Measurements from ENCODE around the gene POLDIP2. TPM values are rescaled to one million over a fixed set of nuclear protein-coding genes. Genes with fewer than 3 reads are reported as not detected.

The POLDIP2 gene
- total RNA-seq, 1 donor from 2014 or later: 57.2 TPM

GRCh38 chr17:28367641-28368305 lies 10.4 kb upstream of the POLDIP2 start:
- Mint-ChIP-seq H3K9me3 (ENCODE audit: unreplicated experiment) (no peaks in the 10 kb centered on the region), H3K27me3 (ENCODE audit: unreplicated experiment) (peaks cover 9% of the 10 kb centered on the region), H3K36me3 (ENCODE audit: low read depth, unreplicated experiment) (peaks cover 4% of the 10 kb centered on the region), H3K4me3 (ENCODE audit: unreplicated experiment) (no peak overlapping the region), H3K27ac (ENCODE audit: unreplicated experiment) (no peak overlapping the region), H3K4me1 (ENCODE audit: unreplicated experiment) (peaks cover 4% of the 10 kb centered on the region)
- no peak for TF ChIP-seq CTCF (IDR thresholded peaks at IDR 0.05; ENCODE audit: unreplicated experiment)
- no peak for DNase-seq (ENCODE audit: low spot score)

- no peak overlapping the region for H3K27ac Mint-ChIP-seq (ENCODE audit: unreplicated experiment)
- H3K36me3 Mint-ChIP-seq (ENCODE audit: low read depth, unreplicated experiment): peaks cover 4% of the 10 kb centered on the region
- TF ChIP-seq CTCF (IDR thresholded peaks at IDR 0.05; ENCODE audit: unreplicated experiment): no peak
- no peaks in the 10 kb centered on the region for H3K9me3 Mint-ChIP-seq (ENCODE audit: unreplicated experiment)
- DNase-seq (ENCODE audit: low spot score): no peak
- H3K4me3 Mint-ChIP-seq (ENCODE audit: unreplicated experiment): no peak overlapping the region
- peaks cover 3% of the 10 kb centered on the region for H3K4me1 Mint-ChIP-seq (ENCODE audit: unreplicated experiment)
- H3K27me3 Mint-ChIP-seq (ENCODE audit: unreplicated experiment): peaks cover 9% of the 10 kb centered on the region
Observed at GRCh38 chr17:28366605-28367004, 9.3 kb upstream of the POLDIP2 start.

- Mint-ChIP-seq H3K4me3 (ENCODE audit: unreplicated experiment) (no peak overlapping the region), H3K27ac (ENCODE audit: unreplicated experiment) (no peak overlapping the region), H3K9me3 (ENCODE audit: unreplicated experiment) (no peaks in the 10 kb centered on the region), H3K27me3 (ENCODE audit: unreplicated experiment) (peaks cover 6% of the 10 kb centered on the region), H3K36me3 (ENCODE audit: low read depth, unreplicated experiment) (peaks cover 12% of the 10 kb centered on the region), H3K4me1 (ENCODE audit: unreplicated experiment) (no peaks in the 10 kb centered on the region)
- no peak for TF ChIP-seq CTCF (IDR thresholded peaks at IDR 0.05; ENCODE audit: unreplicated experiment)
- DNase-seq (ENCODE audit: low spot score): no peak
Observed at GRCh38 chr17:28365487-28365886, 8.2 kb upstream of the POLDIP2 start.

- Mint-ChIP-seq H3K27ac (ENCODE audit: unreplicated experiment) (no peak within 1 kb of the TSS), H3K36me3 (ENCODE audit: low read depth, unreplicated experiment) (peaks cover 16% of the 10 kb centered on the region), H3K9me3 (ENCODE audit: unreplicated experiment) (no peaks in the 10 kb centered on the region), H3K4me1 (ENCODE audit: unreplicated experiment) (no peaks in the 10 kb centered on the region), H3K27me3 (ENCODE audit: unreplicated experiment) (peaks cover 4% of the 10 kb centered on the region), H3K4me3 (ENCODE audit: unreplicated experiment) (no peak within 1 kb of the TSS)
- TF ChIP-seq CTCF (IDR thresholded peaks at IDR 0.05; ENCODE audit: unreplicated experiment): no peak
- DNase-seq (ENCODE audit: low spot score): no peak
Observed at GRCh38 chr17:28364665-28365363, 7.5 kb upstream of the POLDIP2 start, which contains the start of gene SEBOX. Gene SEBOX, minus strand, starts transcription at chr17:28365199. Its CDS starts 48 bp downstream, at chr17:28365151.

Data from endothelial cell (in vitro differentiated cells).